Endothelial cell (in vitro differentiated cells): ENCODE measurements around the gene PLGLB2. TPM values are rescaled to one million over a fixed set of nuclear protein-coding genes. Genes with fewer than 3 reads are reported as not detected.
"Not testable (repeated sequence)": the region's sequence is repeated elsewhere in the genome, so short reads cannot be mapped to it uniquely, and the experiment has no call there.

Source experiments
- DNase-seq: peaks from one replicate; pipeline ENCODE4 v3.0.0; 2021; ENCODE audit warnings: low spot score
- H3K27ac Mint-ChIP-seq: one replicate; pipeline ENCODE4 v1.8.0; 2021; ENCODE audit warnings: mixed read lengths, inconsistent platforms; ENCODE audit not compliant: unreplicated experiment
- H3K27me3 Mint-ChIP-seq: one replicate; pipeline ENCODE4 v1.8.0; 2021; ENCODE audit warnings: mild to moderate bottlenecking, moderate library complexity, mixed read lengths, inconsistent platforms; ENCODE audit not compliant: unreplicated experiment
- H3K36me3 Mint-ChIP-seq: one replicate; pipeline ENCODE4 v1.8.0; 2021; ENCODE audit warnings: mild to moderate bottlenecking, low read depth, mixed read lengths, inconsistent platforms; ENCODE audit not compliant: unreplicated experiment
- H3K4me1 Mint-ChIP-seq: one replicate; pipeline ENCODE4 v1.8.0; 2021; ENCODE audit warnings: mild to moderate bottlenecking, mixed read lengths, inconsistent platforms; ENCODE audit not compliant: unreplicated experiment
- H3K4me3 Mint-ChIP-seq: one replicate; pipeline ENCODE4 v1.8.0; 2021; ENCODE audit warnings: mild to moderate bottlenecking, mixed read lengths, inconsistent platforms; ENCODE audit not compliant: unreplicated experiment
- H3K9me3 Mint-ChIP-seq: one replicate; pipeline ENCODE4 v1.8.0; 2021; ENCODE audit warnings: mixed read lengths, inconsistent platforms; ENCODE audit not compliant: unreplicated experiment
- long read RNA-seq: library from polyadenylated mRNA; unstranded; transcript quantifications from one replicate; pipeline ENCODE4 v2.0.0, GENCODE V29; 2020; ENCODE audit not compliant: unreplicated experiment
- total RNA-seq: library from RNA; stranded (reverse); fragmentation: NEBNext Ultra II Directional; extraction: Animal tissue kit (Norgen Biotek cat#: 25700); gene quantifications from one replicate; pipeline ENCODE4 v1.2.1, GENCODE V29; 2021; ENCODE audit not compliant: unreplicated experiment

The PLGLB2 gene
- 1.5 TPM for total RNA-seq
- long read RNA-seq = 0 reads

DNA sequence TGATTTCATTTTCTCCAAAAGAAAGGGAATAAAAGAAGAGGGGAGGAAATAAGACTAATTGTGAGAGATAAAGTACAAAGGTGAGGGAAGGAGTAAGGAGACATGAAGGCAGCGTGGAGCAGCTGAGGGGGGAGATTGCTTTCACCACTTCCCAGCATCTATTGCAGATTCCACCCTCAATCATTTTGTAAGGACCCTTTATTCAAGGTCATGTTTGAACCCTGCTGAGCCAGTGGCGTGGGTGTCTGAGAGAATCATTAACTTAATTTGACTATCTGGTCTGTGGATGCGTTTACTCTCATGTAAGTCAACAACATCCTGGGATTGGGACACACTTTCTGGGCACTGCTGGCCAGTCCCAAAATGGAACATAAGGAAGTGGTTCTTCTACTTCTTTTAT is at the start of gene PLGLB2:
Gene PLGLB2 (plus strand): TSS at position 297 of the 400 bp plus-strand sequence. CDS start 67 bp downstream, at position 364.
- H3K27ac Mint-ChIP-seq, H3K4me3 Mint-ChIP-seq, DNase-seq, H3K9me3 Mint-ChIP-seq, H3K27me3 Mint-ChIP-seq, H3K4me1 Mint-ChIP-seq, H3K36me3 Mint-ChIP-seq: not testable (repeated sequence)

DNA sequence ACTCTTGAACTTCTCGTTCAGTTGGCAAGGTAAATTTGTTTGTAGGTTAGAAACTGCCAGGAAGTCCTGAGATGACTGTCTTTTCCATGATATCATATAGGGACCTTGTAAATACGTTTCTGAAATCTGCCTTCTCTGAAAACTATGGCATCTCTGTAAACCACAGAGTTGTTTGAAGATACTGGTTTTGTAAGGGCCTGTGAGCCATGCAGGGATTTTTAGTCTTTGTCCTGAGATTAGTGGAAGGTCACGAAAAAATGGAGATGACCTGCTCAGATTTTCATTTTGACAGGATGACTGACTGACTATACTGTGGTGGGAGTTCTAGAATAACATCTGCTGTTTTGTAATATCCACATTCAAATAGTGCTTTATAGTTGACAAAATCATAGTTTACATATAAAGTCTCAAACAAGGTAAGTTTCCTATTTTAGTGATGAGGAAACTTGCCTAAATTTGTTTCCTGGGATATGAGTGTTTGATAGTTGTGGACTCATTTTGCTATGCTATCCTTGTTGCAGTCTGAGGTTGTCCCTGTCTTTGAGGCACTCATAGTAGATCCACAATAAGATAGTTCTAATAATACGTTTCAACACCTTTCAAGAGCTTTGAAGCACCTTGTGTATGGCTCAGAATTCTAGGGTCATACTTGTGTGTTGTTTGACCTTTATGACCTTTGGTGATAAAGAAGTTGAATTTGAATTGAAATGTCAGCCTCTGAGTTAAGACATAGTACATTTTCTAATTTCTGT is 43.1 kb upstream of the PLGLB2 start:
- H3K36me3 Mint-ChIP-seq, H3K4me3 Mint-ChIP-seq, DNase-seq, H3K9me3 Mint-ChIP-seq, H3K27me3 Mint-ChIP-seq, H3K4me1 Mint-ChIP-seq, H3K27ac Mint-ChIP-seq: not testable (repeated sequence)

DNA sequence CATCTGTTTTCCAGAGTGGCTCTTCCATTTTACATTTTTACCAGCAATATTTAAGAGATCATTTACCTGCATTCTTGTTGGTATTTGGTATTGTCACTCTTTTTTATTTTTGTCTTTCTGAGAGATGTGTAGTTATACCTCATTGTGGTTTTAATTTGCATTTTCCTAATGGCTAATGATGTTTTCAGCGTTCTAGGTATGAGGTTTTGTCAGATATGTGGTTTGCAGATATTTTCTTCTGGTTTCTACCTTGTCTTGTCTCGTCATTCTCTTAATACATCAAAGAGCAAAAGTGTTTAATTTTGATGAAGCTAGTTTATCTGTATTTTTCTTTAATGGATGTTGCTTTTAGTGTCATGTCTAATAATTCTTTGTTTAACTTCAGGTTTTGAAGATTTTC is 39.5 kb upstream of the PLGLB2 start:
- not testable (repeated sequence) for H3K27me3 Mint-ChIP-seq, H3K27ac Mint-ChIP-seq, H3K4me1 Mint-ChIP-seq, H3K36me3 Mint-ChIP-seq, DNase-seq, H3K4me3 Mint-ChIP-seq, H3K9me3 Mint-ChIP-seq

- H3K27ac Mint-ChIP-seq, H3K9me3 Mint-ChIP-seq, DNase-seq, H3K36me3 Mint-ChIP-seq, H3K27me3 Mint-ChIP-seq, H3K4me1 Mint-ChIP-seq, H3K4me3 Mint-ChIP-seq: not testable (repeated sequence)
Observed at GRCh38 chr2:87727940-87728599, 19.8 kb upstream of the PLGLB2 start.

DNA sequence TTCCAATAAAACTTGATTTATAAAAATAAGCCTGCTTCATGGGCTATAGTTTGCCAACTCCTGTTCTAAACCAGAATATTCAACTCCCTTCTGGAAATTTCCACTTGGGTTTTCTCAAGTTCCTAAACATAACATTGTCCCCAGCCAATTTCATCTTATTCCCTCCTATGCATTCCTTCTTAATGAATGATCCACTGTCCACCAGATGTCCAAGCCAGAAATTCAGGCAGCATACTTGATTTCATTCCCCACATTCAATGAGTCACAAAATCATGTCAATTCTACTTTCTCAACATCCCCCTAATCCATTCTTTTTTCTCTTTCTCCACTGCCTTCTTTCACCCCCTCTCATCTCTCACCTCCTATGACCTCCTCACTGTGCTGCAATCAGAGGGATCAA is 7.0 kb upstream of the PLGLB2 start:
- H3K9me3 Mint-ChIP-seq, H3K27ac Mint-ChIP-seq: not testable (repeated sequence)

DNA sequence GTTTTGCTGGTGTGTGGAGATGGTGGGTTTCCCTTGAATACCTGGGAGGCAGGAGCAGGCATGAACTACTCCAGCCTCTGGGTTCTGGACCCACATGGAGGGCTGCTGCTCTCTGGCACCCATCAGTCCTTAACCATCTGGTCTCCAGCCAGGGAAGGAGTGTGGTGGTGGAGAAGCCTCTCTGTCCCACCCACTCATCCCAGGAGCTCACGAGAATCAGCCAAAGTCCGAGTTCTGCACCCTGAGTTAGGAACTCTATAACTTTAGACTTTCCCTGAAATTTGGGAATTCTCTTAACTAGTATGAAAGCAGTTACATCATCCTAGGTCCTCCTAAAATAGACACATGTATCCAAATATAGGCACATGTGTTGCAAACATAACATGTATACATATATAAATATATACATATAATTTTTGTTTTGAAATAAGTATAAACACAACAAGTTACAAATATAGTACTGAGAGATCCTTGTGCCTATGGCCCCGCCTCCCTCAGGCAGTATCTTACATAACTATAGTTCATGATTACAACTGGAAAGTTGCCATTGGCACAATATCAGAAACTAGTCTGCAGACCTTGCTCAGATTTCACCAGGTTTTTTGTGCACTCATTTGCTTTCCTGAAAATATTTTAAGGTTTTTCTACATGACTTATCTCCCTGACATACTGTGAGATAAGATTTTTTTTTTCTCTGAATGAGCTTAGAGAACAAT is 5.3 kb upstream of the PLGLB2 start:
- not testable (repeated sequence) for H3K27me3 Mint-ChIP-seq, H3K36me3 Mint-ChIP-seq, H3K4me3 Mint-ChIP-seq, H3K9me3 Mint-ChIP-seq, H3K27ac Mint-ChIP-seq, DNase-seq, H3K4me1 Mint-ChIP-seq

More for the DNA sequence above, 7.0 kb upstream of the PLGLB2 start:
- not testable (repeated sequence) for H3K4me1 Mint-ChIP-seq, DNase-seq, H3K36me3 Mint-ChIP-seq, H3K27me3 Mint-ChIP-seq, H3K4me3 Mint-ChIP-seq

GRCh38 chr2:87743638-87744037 is 4.2 kb upstream of the PLGLB2 start:
- not testable (repeated sequence) for H3K27ac Mint-ChIP-seq, H3K36me3 Mint-ChIP-seq

DNA sequence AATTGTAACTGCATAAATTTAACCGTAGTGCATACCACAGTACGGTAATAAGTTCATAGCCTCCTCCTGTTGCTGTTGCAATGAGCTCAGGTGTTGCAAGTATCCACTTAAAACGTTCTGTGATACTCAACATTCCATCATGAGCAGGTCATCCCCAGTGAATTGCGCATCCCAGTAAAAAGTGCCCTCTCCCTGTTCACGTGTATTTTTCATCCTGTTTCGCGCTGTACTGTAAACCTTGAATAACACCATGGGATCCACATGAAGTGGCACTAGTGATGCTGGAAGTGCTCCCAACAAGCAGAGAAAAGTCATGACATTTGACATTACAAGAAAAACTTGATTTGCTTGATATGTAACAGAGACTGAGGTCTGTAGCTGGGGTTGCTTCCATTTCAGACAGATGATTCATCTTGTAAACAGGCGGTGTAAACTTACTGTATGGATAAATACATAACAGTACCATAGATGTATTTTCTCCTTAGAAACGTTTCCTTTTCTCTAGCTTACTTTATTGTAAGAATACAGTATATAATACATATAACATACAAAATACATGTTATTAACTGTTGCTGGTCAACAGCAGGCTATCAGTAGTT is 2.4 kb upstream of the PLGLB2 start:
- H3K27me3 Mint-ChIP-seq, H3K9me3 Mint-ChIP-seq, DNase-seq, H3K27ac Mint-ChIP-seq, H3K4me1 Mint-ChIP-seq, H3K4me3 Mint-ChIP-seq, H3K36me3 Mint-ChIP-seq: not testable (repeated sequence)

More at GRCh38 chr2:87743638-87744037, 4.2 kb upstream of the PLGLB2 start:
- DNase-seq, H3K27me3 Mint-ChIP-seq, H3K9me3 Mint-ChIP-seq, H3K4me3 Mint-ChIP-seq, H3K4me1 Mint-ChIP-seq: not testable (repeated sequence)

DNA sequence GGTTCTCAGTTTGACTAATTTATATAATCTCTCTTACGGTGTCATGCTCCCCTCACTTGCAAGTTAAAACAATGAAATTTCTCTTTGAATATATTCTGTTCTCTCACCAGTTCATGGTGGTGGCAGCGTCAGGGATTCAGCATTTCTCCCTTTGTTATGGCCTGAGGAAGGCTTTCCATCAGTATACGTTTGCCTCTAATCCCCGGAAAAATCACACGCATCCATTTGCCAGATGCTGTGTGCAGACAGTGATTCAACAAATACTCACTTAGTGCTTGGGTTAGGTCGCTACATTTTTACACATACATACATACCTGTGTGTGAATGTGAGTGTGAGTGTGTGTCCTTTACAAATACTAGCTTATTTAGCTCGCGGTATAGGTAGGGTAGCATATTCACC is 637 bp downstream of the PLGLB2 start:
- H3K27ac Mint-ChIP-seq = not testable (repeated sequence)

GRCh38 chr2:87750560-87750959 is 2.7 kb downstream of the PLGLB2 start:
- H3K36me3 Mint-ChIP-seq, H3K27ac Mint-ChIP-seq, H3K4me1 Mint-ChIP-seq, H3K27me3 Mint-ChIP-seq, DNase-seq, H3K4me3 Mint-ChIP-seq, H3K9me3 Mint-ChIP-seq: not testable (repeated sequence)

More for the DNA sequence above, 637 bp downstream of the PLGLB2 start:
- not testable (repeated sequence) for H3K27me3 Mint-ChIP-seq, H3K4me1 Mint-ChIP-seq, H3K9me3 Mint-ChIP-seq, H3K36me3 Mint-ChIP-seq, H3K4me3 Mint-ChIP-seq, DNase-seq

DNA sequence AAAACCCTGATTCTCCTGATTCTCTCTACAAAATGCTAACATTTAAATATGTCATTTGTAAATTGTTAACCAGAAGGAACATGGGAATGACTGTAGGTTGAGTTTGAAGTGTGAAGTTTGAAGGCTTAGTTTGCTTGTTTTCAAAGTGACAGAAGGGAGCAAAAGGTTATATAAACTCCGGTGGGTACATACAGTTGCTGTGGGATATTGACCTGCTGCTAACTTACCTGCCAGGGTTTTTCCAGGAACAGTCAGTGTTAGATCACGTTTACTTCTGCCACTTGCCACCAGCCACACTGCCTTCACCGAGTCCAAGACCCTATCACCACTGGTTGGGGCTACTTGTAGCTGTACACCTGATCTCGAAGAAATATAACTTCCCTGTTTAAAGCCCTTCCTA is 6.9 kb downstream of the PLGLB2 start:
- H3K9me3 Mint-ChIP-seq, H3K27ac Mint-ChIP-seq, DNase-seq, H3K36me3 Mint-ChIP-seq, H3K27me3 Mint-ChIP-seq, H3K4me3 Mint-ChIP-seq, H3K4me1 Mint-ChIP-seq: not testable (repeated sequence)
